Measurements from ENCODE around the gene PHKA1.
"Not testable (repeated sequence)": the region's sequence is repeated elsewhere in the genome, so short reads cannot be mapped to it uniquely, and the experiment has no call there.

The PHKA1 gene

DNA sequence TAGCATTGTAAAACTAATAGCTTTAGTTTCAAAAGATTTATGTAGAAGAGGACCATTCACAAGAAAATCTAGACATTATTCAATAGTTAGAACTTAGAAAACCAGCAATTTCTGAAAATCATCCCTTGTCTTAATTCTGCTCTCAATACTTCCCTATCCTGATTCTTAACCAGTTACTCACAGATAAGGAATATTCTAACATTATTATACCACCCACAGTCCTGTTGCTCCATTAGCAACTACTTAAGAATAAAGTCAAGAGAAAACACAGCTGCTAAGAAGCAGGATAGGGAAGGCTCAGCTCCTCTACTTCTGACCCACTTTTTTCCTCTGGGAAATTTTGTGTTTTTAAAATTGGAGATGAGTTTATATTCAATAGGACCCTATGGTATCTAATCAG is 47.7 kb downstream of the PHKA1 start:
- DNase-seq (ENCODE audit: low spot score): no peak

GRCh38 chrX:72663737-72664136 is 50.4 kb downstream of the PHKA1 start:
- DNase-seq (ENCODE audit: low spot score): no peak

- DNase-seq (ENCODE audit: low spot score): no peak
These were observed 51.9 kb downstream of the PHKA1 start for GRCh38 chrX:72662020-72662747.

GRCh38 chrX:72659723-72660122 is 54.4 kb downstream of the PHKA1 start:
- DNase-seq (ENCODE audit: low spot score): no peak

GRCh38 chrX:72652082-72652481 is 62.0 kb downstream of the PHKA1 start:
- no peak for DNase-seq (ENCODE audit: low spot score)

DNA sequence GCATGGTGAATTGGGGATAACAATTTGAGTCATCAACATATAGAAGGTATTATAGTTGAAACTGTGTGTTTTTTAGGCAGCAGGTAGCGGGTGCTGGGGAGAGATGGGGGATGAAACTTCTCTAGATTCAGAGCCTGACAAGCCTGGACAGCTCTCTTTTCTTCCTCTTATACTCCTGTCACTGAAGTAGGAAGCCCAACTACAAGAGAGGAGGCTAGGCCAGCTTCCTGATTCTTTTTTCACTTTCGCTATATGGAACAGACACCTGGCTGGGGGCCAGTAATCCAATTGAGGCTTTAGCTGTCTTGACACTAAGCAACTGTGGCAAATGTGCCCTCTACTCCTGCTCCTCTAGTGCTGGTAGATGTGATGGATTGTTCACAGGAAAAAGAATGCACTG is 69.2 kb downstream of the PHKA1 start:
- no peak for DNase-seq (ENCODE audit: low spot score)

- DNase-seq (ENCODE audit: low spot score): no peak
These were observed 72.5 kb downstream of the PHKA1 start for GRCh38 chrX:72641611-72642010.

DNA sequence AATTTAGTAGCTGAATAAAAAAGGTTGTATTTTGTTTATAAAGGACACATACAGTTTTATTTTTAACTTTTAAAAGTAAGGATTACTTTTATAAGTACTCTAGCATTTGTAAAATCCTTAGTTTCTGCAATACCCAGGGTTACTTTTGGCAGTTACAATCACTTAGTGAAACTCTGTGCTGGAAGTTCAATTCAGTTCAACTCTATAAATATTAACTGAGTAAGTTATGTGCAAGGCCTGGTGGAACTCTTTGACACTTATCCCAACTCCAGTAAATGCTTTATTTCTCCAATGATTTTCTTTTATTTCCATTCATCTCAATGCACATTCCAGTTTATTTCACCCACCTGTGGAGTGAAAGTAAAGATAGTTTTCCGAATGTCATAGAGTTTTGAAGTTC is 78.2 kb downstream of the PHKA1 start:
- no peak for DNase-seq (ENCODE audit: low spot score)

DNA sequence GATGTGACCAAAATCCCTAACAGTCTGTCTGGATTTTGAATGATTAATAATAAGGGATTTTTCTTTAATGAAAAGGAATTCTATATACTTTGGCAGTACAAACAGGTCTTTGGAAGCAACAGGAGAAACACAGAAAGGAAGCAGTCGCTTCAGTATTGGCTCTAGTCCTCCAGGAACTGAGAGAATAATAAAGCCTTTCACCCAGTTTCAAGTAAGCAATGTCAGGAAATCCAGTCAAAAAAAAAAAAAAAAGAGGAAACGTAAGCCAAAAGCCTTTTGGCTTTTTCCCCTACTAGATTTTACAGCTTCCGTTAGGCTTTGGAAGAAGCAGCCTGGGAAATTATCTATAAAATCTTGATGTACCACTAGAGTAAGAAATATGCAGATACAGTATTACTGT is 79.8 kb downstream of the PHKA1 start:
- DNase-seq (ENCODE audit: low spot score): no peak

- DNase-seq (ENCODE audit: low spot score): no peak
These were observed 83.9 kb downstream of the PHKA1 start for GRCh38 chrX:72630185-72630584.

- no peak for DNase-seq (ENCODE audit: low spot score)
These were observed 89.9 kb downstream of the PHKA1 start for GRCh38 chrX:72624194-72624593.

- peak; percentile 88 for DNase-seq (ENCODE audit: low spot score)
These were observed 92.3 kb downstream of the PHKA1 start for GRCh38 chrX:72621625-72622485.

- peak; percentile 38 for DNase-seq (ENCODE audit: low spot score)
These were observed 92.9 kb downstream of the PHKA1 start for GRCh38 chrX:72621163-72621562.

DNA sequence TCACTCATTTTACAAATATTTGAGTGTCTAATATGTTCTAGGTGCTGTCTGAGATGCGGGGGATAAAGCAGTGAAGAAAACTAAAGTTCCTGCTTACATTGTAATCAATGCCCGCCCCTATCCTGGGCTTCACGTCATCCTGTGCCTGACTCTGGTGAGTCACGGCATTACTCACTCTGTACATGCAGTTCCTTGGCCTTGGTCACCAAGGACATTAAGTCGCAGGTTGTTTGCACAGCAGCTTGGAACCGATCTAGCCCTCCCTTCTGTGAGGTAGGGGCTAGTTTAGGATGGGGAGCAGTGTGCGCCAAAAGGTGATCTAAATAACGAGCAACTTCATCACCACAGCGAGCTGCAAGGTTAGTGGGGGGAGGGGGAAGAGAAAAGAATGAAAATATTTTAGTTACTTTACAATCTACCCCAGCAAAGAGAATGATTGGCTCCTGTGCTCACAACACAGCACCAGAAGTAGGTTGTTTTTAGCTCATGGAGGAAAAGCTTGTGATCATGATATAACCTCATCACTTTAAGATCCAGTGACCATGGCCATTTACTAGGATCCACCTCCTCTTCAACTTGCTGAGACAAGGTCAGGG is 93.5 kb downstream of the PHKA1 start:
- peak; percentile 73 for DNase-seq (ENCODE audit: low spot score)

DNA sequence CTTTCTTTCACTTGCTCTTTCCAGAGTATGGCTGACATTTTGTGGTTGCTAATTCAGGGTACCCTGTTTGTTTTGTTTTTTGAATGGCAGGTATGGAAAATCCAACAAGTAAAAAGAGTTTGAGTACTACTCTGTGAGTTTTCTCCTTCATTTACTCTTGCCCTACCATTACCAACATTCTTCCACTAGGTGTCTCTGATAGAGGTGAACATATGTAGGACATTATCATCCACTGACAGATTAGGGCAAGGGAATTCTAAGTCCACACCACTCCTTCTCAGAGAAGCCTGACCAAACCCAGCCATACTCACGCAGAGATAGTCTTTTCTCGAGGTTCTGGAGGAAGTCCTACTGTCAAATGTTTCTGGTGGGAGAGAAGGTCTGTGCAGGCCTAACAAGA is 104.8 kb downstream of the PHKA1 start:
- no peak for DNase-seq (ENCODE audit: low spot score)

GRCh38 chrX:72604705-72605104 is 109.4 kb downstream of the PHKA1 start:
- no peak for DNase-seq (ENCODE audit: low spot score)

- peak; percentile 9 for DNase-seq (ENCODE audit: low spot score)
These were observed 110.0 kb downstream of the PHKA1 start for GRCh38 chrX:72604112-72604511.

DNA sequence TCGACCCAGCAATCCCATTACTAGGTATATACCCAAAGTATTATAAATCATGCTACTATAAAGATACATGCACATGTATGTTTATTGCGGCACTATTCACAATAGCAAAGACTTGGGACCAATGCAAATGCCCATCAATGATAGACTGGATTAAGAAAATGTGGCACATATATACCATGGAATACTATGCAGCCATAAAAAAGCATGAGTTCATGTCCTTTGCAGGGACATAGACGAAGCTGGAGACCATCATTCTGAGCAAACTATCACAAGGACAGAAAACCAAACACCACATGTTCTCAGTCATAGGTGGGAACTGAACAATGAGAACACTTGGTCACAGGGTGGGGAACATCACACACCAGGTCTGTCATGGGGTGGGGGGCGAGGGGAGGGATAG is 123.1 kb downstream of the PHKA1 start:
- DNase-seq (ENCODE audit: low spot score): not testable (repeated sequence)

DNA sequence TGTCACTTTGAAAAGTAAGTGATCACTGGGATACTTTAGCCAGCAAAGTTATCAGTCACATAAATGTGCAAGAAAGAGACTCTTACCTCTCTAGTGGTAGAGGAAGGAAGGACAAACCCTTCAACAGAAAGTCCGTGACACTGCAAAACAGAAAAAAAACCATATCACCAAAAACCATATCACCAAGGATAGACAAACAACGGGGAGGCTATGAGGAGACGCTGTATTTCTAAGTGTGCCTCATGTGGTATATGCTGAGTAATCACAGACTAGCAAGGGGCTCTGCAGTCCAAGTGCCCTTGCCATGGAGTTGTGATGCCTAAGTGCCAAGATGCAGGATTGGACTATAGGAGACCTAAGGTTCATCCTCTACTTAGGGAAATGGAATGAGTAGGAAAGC is 129.9 kb downstream of the PHKA1 start:
- no peak for DNase-seq (ENCODE audit: low spot score)

GRCh38 chrX:72576141-72576894 is 137.8 kb downstream of the PHKA1 start:
- no peak for DNase-seq (ENCODE audit: low spot score)

- DNase-seq (ENCODE audit: low spot score): no peak
These were observed 141.0 kb downstream of the PHKA1 start for GRCh38 chrX:72573158-72573511.

Data from activated CD4-positive, alpha-beta T cell treated with anti-CD3 and anti-CD28 coated beads, Interleukin-2, Interleukin-4, amounts not matched to agents 100 ng/mL and 50 ng/mL, durations not matched to agents 16 hours and 8 hours (primary cell).